HG03442 (cell line): ENCODE measurements around the gene AP3M1.

ENCODE experiments used
- ATAC-seq: cut with Tn5 transposase; IDR thresholded peaks from one replicate; pipeline ENCODE4 v1.9.1; 2021; ENCODE audit warnings: mild to moderate bottlenecking, moderate library complexity; ENCODE audit not compliant: unreplicated experiment

The AP3M1 gene

DNA sequence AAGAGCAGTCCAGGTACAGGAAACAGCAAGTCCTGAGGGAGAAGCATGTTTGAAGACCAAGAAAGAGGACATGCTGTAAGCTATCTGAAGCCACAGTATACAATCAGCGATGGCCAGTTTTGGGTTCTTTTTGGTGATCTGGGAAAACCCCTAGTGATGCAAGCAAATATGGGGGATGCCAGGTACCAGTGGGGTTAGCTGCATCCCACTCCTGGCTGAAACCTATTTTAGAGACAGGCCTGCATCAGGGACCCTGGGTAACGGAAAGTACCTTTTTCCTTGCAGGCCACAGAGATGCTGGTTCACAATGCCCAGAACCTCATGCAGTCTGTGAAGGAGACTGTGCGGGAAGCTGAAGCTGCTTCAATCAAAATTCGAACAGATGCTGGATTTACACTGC lies 32.9 kb downstream of the AP3M1 start:
- ATAC-seq: no peak

DNA sequence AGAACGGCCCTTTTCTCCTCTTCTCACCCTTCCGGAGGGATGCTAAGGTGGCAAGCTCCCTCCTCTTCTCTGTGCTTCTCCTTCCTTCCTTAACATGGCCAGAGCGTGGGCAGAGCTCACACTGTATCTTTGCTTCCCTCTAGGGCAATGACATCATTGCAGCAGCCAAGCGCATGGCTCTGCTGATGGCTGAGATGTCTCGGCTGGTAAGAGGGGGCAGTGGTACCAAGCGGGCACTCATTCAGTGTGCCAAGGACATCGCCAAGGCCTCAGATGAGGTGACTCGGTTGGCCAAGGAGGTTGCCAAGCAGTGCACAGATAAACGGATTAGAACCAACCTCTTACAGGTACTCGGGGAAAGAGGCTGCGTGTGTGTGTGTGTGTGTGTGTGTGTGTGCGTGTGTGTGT lies 36.6 kb downstream of the AP3M1 start:
- no peak for ATAC-seq

DNA sequence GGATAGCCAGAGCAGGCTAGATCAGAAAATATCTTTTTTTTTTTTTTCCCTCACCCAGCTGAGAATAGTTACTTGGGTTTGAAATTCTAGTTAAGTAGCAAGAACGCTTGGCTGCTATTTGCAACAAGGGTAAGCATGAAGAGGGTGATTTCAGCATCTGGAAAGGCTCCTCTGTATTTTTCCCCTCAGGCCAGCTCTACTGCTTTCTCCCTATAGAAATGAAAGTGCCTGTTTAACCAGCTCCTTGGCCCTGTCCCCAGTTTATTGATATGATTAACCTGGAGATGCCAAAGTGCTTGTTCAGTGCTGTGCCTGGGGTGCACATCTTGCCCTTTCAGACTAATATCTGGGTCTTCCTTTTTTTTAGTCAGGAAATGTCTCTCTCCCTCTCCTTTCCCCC lies 37.1 kb downstream of the AP3M1 start:
- ATAC-seq: no peak

GRCh38 chr10:74111799-74112198 lies 38.8 kb downstream of the AP3M1 start:
- no peak for ATAC-seq

GRCh38 chr10:74110120-74110519 lies 40.5 kb downstream of the AP3M1 start:
- no peak for ATAC-seq

DNA sequence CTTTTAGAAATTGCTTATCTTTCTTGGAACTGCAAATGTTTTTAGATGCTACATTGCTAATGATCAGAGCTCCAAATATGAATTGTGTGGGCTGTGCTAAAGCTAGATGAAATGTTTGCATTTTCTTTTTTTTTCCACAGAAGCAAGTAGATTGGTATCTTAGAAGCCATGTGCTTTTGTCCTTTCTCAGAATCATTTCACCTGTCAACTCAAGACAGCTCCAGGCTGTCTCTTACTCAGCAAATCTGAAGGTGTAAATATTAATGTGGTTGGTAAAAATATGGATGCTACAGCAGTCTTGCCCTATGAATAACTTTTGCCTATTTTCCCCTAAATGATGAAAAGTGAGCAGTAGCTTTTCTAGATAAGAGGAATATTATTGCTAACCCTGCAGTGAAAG lies 41.2 kb downstream of the AP3M1 start:
- no peak for ATAC-seq

DNA sequence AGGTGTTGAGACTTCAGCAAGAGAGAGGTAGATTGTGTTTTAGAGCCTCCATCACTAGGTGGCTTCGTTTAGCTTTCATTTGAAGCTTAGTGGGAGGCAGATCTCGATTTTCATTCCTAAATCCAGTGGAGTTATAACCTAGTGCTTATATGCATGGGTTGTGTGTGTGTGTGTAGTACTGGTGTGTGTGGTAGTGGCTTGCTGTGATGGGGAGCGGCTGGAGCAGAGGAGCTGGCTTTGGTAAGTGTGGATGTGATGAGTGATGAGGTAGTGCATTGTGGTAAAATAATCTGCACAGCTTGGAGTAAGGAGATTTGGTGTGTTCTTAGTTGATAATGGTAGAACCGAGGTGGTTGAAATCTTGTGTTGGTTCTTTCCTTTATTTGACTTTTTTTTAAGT lies 43.2 kb downstream of the AP3M1 start:
- ATAC-seq: no peak

DNA sequence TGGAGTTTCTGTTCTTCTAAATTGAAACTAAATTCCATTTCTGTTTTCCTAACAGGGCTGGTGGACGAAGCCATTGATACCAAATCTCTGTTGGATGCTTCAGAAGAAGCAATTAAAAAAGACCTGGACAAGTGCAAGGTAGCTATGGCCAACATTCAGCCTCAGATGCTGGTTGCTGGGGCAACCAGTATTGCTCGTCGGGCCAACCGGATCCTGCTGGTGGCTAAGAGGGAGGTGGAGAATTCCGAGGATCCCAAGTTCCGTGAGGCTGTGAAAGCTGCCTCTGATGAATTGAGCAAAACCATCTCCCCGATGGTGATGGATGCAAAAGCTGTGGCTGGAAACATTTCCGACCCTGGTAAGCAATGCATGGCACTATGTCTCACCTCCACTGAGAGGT lies 45.6 kb downstream of the AP3M1 start:
- ATAC-seq: no peak

GRCh38 chr10:74104480-74104879 lies 46.1 kb downstream of the AP3M1 start:
- no peak for ATAC-seq

GRCh38 chr10:74103560-74104258 lies 46.9 kb downstream of the AP3M1 start:
- no peak for ATAC-seq

DNA sequence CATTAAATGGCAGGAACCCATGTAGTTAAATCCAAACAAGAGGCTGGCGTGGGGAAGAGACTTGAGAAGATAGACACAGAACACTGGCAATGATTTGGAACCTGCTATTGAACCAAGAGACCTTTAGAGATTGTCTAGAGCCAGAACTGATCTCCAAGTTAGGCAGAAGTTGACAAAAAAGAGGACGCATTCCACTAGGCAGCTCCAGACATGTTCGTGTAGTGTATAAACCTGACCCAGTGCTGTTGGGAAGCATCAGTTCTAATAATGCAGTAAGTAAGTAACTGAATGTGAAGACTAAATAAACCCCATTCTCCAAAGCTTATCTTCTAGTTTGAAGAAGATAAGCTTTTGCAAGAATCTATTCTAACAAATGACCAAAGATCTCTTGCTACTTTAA lies 50.8 kb downstream of the AP3M1 start:
- no peak for ATAC-seq

DNA sequence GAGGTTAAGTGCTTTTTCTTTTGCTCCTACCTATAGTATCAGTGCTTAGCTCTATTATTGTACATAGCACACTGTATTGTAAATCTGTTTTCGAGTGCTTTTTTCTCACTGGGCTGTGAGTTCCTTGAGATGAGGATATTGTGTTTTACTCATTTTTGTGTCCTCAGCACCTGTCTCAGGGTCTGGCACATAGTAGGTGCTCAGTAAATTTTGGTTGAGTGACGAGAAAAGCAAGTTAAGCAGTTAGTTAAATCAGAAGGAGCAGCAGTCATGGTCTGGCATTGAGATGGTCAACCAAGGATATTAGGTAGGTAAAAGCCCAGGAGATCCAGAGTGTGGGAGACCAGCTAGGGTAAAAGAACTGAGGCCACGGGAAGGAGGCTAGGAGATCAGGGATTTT lies 51.2 kb downstream of the AP3M1 start:
- no peak for ATAC-seq

DNA sequence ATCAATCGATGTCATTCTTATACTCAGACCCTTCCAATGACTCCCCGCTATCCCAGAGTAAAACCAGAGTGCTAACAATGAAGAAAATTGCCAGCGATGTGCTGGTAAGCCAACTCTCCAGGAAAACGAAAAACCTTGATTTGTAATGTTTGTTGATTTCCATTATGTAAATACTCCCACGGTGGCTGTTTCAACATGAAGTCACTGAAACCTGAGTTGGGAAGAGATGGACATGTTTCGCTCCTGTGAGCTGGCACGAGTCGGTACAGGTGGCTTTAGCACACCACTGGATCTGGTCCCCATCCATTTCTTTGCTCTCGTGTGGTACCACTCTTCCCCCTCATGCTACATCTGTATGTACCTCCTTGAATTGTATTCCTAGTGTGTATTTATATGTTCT lies 52.9 kb downstream of the AP3M1 start:
- no peak for ATAC-seq

- ATAC-seq: peak; percentile 93
Observed at GRCh38 chr10:74096777-74097176, 53.9 kb downstream of the AP3M1 start.

- ATAC-seq: no peak
Observed at GRCh38 chr10:74094231-74094630, 56.4 kb downstream of the AP3M1 start.

DNA sequence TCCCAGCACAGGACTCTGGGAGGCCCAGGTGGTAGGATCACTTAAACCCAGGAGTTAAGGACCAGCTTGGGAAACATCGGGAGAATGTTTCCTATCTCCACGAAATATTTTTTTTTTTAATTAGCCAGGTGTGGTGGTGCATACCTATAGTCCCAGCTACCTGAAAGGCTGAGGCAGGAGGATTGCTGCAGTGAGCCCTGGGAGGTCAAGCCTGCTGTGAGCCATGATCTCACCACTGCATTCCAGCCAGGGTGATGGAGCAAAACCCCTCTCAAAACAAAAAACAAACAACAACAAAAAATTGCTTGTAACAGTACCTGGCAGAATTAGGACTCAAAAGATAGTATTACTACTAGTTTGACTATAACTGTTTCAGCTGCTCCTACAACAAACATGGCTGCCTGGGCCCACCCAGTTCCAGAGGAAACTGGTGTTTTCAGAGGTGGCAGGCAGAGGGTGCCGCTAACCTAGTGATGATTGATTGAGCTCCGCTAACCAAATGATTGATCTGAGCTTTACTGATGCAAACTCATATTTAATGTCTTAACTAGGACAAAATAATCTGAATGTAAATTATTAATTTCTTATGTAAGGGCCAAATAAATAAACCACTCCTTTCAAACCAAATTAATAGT lies 57.0 kb downstream of the AP3M1 start:
- ATAC-seq: no peak

DNA sequence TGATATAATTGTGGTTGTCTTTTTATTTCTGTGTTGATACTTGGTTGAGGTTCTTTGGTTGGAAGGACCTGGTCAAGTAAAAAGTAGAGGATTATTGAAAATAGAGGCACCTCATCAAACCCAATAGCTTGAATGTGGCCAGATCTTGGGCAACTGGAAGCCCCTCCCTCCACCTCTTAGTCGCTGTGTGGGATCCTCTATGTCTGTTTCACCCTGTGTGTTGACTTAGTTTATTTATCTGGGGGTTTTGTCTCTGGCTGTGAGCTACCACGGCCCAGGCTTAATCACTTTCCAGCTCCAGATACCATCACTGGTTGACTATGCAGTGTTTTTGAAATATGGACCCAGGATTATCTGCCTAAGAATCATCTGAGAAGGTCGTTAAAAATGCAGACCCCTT lies 58.3 kb downstream of the AP3M1 start:
- no peak for ATAC-seq

DNA sequence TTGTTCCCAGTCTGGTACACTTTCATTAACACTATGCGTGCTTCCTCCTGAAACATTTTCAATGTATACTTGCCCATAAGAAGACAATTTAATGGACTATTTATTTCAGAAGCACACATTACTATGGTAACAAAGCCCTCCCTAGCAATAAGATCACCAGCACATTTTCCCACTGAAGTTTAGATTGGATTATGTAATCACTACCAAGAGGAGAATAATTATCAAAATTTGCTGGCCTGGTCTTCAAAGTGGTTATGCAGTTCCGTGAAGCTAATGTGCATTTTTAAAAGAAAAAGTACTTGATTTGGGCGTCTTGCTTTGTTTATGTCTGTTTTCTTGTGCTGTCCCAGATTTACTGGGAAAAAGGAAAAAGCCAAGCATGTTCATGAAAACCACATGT lies 61.9 kb downstream of the AP3M1 start:
- no peak for ATAC-seq

DNA sequence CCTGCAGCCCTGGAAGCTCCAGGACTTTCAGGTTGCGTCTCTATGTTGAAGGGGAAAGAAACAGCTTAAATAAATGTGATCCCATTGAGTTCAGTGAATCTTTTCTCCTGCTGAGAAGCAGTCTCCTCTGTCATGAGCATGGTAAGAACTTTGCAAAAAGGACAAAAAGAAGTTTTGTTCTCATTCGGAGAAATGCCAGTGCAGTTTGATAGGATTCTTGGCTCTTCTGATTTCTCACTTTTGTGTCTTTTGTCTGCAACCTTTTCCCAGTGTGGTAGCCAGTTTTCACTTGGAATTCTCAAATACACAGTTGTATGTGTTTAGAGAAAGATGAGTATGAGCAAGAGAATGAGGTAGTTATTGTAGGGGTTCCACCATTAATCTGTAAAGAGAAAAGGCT lies 64.3 kb downstream of the AP3M1 start:
- ATAC-seq: no peak

GRCh38 chr10:74084955-74085354 lies 65.7 kb downstream of the AP3M1 start:
- peak; percentile 74 for ATAC-seq

DNA sequence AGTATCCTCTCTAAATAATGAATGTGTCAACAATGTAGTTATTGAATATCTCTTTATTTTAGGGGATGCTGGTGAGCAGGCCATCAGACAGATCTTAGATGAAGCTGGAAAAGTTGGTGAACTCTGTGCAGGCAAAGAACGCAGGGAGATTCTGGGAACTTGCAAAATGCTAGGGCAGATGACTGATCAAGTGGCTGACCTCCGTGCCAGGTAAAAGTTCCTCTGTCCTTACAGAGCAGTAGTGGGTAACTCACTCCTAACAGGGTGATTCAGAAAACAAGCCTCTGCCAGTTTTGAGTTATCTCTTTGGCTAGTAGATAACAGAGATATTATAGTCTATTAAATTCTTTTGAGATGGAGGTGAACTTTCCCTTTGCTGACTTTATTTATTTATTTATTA lies 67.3 kb downstream of the AP3M1 start:
- no peak for ATAC-seq

DNA sequence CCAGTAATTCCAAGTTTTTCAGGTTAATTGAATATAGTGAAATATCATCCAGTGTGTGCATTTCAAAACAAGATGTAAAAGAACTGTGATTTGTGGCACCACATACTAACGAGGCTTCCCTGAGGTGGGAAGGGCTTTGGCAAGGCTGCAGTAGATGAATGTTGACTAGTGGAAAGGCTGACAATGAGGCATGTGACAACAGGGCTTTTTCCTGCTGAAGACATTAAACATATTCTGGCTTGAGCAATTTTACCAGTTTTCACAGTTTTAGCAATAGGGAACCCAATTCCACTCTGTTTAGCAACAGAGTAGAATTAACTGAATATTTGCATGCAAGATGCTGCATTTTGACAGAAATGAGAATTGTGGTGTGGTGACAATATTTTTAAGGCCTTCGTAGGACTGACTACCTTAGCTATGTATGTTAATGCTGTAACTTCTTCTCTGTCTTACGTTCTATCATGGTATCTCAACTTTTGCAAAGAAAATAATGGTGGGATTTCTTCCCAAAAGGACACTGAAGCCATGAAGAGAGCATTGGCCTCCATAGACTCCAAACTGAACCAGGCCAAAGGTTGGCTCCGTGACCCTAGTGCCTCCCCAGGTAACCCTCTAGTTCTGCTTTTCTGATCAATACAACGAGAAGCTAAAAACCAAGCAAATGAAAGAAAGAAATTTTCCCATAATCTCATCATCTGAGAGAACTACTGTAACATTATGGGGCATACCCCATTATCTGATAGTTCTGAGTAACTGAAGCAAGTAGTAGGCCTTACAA lies 68.5 kb downstream of the AP3M1 start:
- ATAC-seq: no peak
